NCI-H2029 treated with DMSO at 0.1 percent for 48 hours (cell line): Measurements from ENCODE around the gene NAV2.

Experiments
- DNase-seq: peaks from one replicate; lab custom pipeline; 2025; lab: John Stamatoyannopoulos, UW

NAV2 gene

GRCh38 chr11:20160425-20161229, 448.0 kb downstream of the NAV2 start, which contains the start of gene DBX1:
DBX1 (minus strand) TSS chr11:20160475; CDS start chr11:20160324, 151 bp downstream.
- DNase-seq: no peak

GRCh38 chr11:20161230-20161918, 448.7 kb downstream of the NAV2 start:
- DNase-seq: peak; percentile 22

- no peak for DNase-seq
These were observed 449.5 kb downstream of the NAV2 start for GRCh38 chr11:20161923-20162744.

- DNase-seq: no peak
These were observed 450.5 kb downstream of the NAV2 start for GRCh38 chr11:20162824-20163782.

- DNase-seq: no peak
These were observed 451.3 kb downstream of the NAV2 start for GRCh38 chr11:20163783-20164481.
